ENCODE results near the gene ZNF485. TPM values are rescaled to one million over a fixed set of nuclear protein-coding genes. Genes with fewer than 3 reads are reported as not detected.

Gene ZNF485
- total RNA-seq, 1 experiment from 2014 or later = 7.3 TPM

DNA sequence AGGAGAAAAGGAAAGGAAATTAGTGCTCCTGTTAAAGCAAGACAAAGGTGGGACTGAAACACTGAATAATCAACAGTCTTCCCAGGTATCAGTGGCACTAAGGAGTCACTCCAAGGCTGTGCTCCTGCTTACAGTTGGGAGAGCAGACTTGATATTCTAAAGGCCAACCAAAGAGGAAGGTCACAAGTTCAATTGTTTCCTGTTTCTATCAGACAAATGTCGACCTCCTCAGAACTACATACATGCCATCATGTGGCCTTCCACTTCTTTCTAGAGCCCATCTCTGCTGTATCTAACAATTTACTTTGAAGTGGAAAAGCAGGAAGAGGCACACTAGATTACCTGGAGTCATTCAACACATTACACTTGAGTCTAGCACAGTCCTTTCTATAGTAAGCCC lies 35.3 kb upstream of the ZNF485 start:
- no peak for DNase-seq
- intact Hi-C loops (cut with micrococcal nuclease; ENCODE audit: unreplicated experiment) = no loop called here
- H3K9me3 Mint-ChIP-seq (ENCODE audit: unreplicated experiment) = peaks cover 19% of the 10 kb centered on the region
- H3K9me3 ChIP-seq = no peaks in the 10 kb centered on the region
- ChIA-PET CTCF (no interaction called here), POLR2A (no interaction called here)
- no peak overlapping the region for H3K4me3 ChIP-seq (ENCODE audit: low read depth, low read length)
- peaks cover 12% of the 10 kb centered on the region; the same call in 1 of the 2 replicates for H3K4me1 ChIP-seq
- H3K36me3 Mint-ChIP-seq (ENCODE audit: insufficient read depth, unreplicated experiment) = peaks cover 13% of the 10 kb centered on the region
- H3K27me3 ChIP-seq (replicated peaks; ENCODE audit: control insufficient read depth, insufficient read depth, low read length) = no peaks in the 10 kb centered on the region
- H3K4me1 Mint-ChIP-seq (ENCODE audit: low read depth, unreplicated experiment) = peaks cover 19% of the 10 kb centered on the region
- TF ChIP-seq, protein P1, sequence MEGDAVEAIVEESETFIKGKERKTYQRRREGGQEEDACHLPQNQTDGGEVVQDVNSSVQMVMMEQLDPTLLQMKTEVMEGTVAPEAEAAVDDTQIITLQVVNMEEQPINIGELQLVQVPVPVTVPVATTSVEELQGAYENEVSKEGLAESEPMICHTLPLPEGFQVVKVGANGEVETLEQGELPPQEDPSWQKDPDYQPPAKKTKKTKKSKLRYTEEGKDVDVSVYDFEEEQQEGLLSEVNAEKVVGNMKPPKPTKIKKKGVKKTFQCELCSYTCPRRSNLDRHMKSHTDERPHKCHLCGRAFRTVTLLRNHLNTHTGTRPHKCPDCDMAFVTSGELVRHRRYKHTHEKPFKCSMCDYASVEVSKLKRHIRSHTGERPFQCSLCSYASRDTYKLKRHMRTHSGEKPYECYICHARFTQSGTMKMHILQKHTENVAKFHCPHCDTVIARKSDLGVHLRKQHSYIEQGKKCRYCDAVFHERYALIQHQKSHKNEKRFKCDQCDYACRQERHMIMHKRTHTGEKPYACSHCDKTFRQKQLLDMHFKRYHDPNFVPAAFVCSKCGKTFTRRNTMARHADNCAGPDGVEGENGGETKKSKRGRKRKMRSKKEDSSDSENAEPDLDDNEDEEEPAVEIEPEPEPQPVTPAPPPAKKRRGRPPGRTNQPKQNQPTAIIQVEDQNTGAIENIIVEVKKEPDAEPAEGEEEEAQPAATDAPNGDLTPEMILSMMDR (IDR thresholded peaks at IDR 0.05; ENCODE audit: insufficient read depth in 1 of 2, low read depth in 1 of 2, low read length in 1 of 2, severe bottlenecking in 1 of 2, unreplicated experiment in 1 of 2) = no peak
- BruUV-seq (replicated peaks) = no TSS peak
- peaks cover 8% of the 10 kb centered on the region; the same call in 1 of the 2 replicates for H3K36me3 ChIP-seq (ENCODE audit: control insufficient read depth, insufficient read depth, low read length)
- H3K4me3 Mint-ChIP-seq (ENCODE audit: unreplicated experiment) = no peak overlapping the region
- no peak overlapping the region for H3K27ac Mint-ChIP-seq (ENCODE audit: unreplicated experiment)
- no peaks in the 10 kb centered on the region for H3K27me3 Mint-ChIP-seq (ENCODE audit: insufficient read depth, unreplicated experiment)

DNA sequence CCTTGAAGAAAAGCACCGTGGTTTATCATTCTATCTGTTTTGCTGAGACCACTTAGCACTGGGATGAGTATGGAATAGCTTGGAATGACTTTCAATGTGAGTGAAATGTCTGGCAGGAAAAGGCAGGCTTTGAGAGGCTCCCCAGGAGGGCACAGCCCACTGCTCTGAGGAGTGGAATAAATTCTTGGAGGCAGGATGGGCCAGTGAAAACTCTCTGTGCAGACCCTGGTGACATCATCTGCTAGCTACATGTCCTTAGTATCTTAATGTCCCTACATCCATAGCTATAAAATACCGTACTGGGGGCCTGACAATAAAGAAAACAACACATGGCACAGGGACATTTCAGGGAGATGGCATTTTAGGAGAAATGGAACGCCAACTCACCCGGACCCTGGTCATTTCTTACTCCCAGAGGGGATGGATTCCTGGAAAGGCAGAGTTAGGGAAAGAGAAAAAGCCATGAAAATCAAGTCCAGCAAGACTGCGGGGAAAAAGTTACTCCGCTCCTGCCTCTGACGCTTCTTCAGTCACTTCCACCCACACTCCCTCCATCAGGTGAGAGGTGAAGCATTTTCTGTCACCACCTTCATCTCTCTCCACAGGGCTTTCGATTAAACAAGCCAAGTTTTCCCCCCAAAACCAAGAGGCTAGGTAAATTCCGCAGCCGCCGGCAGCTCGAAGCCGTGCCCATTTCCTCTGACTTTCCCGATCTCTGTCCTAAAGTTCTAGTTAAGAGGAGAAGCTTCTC lies 32.8 kb upstream of the ZNF485 start:
- no peaks in the 10 kb centered on the region for H3K9me3 ChIP-seq
- peak in 1 of 2 experiments; percentile 19 for DNase-seq
- ChIA-PET POLR2A (interaction anchor here (0.5 to 0.9 kb wide), 4 partner anchors 13 to 193 kb away, joined by 3 to 4 read pairs (median 3); partner anchors contain the start of gene ZNF485), CTCF (interaction anchor here (0.6 to 1.2 kb wide), 2 partner anchors 13 to 33 kb away, joined by 3 to 4 read pairs; partner anchors contain the start of gene ZNF485)
- peak overlapping the region; percentile 85 for H3K4me3 ChIP-seq (ENCODE audit: low read depth, low read length)
- peaks cover 12% of the 10 kb centered on the region; the same call in 1 of the 2 replicates for H3K4me1 ChIP-seq
- TF ChIP-seq, protein P1 (IDR thresholded peaks at IDR 0.05; ENCODE audit: insufficient read depth in 1 of 2, low read depth in 1 of 2, low read length in 1 of 2, severe bottlenecking in 1 of 2, unreplicated experiment in 1 of 2) = no peak
- H3K27me3 Mint-ChIP-seq (ENCODE audit: insufficient read depth, unreplicated experiment) = no peaks in the 10 kb centered on the region
- H3K27ac Mint-ChIP-seq (ENCODE audit: unreplicated experiment) = peak overlapping the region; percentile 79
- peaks cover 38% of the 10 kb centered on the region for H3K9me3 Mint-ChIP-seq (ENCODE audit: unreplicated experiment)
- H3K4me1 Mint-ChIP-seq (ENCODE audit: low read depth, unreplicated experiment) = peaks cover 21% of the 10 kb centered on the region
- H3K36me3 Mint-ChIP-seq (ENCODE audit: insufficient read depth, unreplicated experiment) = peaks cover 13% of the 10 kb centered on the region
- H3K27me3 ChIP-seq (replicated peaks; ENCODE audit: control insufficient read depth, insufficient read depth, low read length) = no peaks in the 10 kb centered on the region
- BruUV-seq (replicated peaks) = TSS peak; percentile 39
- H3K36me3 ChIP-seq (ENCODE audit: control insufficient read depth, insufficient read depth, low read length) = 0 out of 2 replicates have a peak, but pooled peaks cover 5% of the 10 kb centered on the region
- intact Hi-C loops (cut with micrococcal nuclease; ENCODE audit: unreplicated experiment) = no loop called here
- H3K4me3 Mint-ChIP-seq (ENCODE audit: unreplicated experiment) = peak overlapping the region; percentile 90

DNA sequence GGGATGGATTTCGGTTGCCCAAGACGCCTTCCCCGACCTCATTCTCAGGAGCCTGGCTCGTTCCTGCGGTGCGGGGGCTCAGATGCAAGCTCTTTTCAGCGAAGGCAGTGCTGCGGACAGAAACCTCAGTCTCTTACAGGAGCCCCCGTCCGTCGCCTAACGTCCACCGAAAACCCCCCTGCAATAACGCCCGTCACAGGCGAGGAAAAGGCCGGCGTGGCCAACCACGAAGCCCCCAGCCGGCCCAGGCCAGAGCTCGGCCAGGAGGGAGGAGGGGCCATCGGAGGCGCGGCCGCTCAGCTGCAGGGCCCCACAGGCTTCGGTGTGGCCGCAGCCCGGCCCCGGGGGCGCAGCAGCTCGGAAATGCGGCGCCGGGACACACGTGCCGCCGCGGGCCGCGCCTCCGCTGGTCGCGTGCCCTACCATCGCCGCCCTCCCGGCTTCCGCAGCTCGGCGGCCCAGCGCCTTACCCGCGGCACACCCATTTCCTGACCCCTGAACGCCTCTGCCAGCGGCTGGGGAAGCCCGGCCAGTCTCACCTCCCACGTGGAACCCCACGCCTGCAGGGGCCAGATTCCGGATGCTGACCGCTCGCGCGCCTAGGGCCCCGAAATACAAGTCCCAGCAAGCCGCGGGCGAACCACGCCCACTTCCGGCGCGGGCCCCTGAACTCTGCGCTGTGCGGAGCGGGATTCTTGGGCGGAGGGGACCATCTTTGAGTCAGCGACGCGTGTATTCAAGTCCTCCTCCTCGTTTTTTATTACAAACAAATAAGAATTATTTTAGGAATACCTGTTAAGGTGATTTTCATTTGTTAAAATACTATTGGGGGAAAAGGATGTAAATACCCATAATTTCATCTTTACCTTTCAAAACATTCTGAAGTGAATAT lies 32.0 kb upstream of the ZNF485 start, which contains the start of gene ZNF239:
ZNF239 (minus strand) TSS at position 616 of the 892 bp plus-strand sequence. CDS start 16,537 bp downstream, outside the sequence.
- H3K27me3 Mint-ChIP-seq (ENCODE audit: insufficient read depth, unreplicated experiment) = no peaks in the 10 kb centered on the region
- H3K4me1 Mint-ChIP-seq (ENCODE audit: low read depth, unreplicated experiment) = peaks cover 21% of the 10 kb centered on the region
- 0 out of 2 replicates have a peak, but pooled peaks cover 3% of the 10 kb centered on the region for H3K36me3 ChIP-seq (ENCODE audit: control insufficient read depth, insufficient read depth, low read length)
- TF ChIP-seq, protein P1 (IDR thresholded peaks at IDR 0.05; ENCODE audit: insufficient read depth in 1 of 2, low read depth in 1 of 2, low read length in 1 of 2, severe bottlenecking in 1 of 2, unreplicated experiment in 1 of 2) = no peak
- intact Hi-C loops (cut with micrococcal nuclease; ENCODE audit: unreplicated experiment) = loop anchor here (1.0 kb wide), 2 partner anchors 32 to 74 kb away; partner anchors contain the start of genes ZNF32 and ZNF485
- no peaks in the 10 kb centered on the region for H3K27me3 ChIP-seq (replicated peaks; ENCODE audit: control insufficient read depth, insufficient read depth, low read length)
- H3K4me3 Mint-ChIP-seq (ENCODE audit: unreplicated experiment) = peak within 1 kb of the TSS; percentile 90
- ChIA-PET CTCF (interaction anchor here (0.6 to 1.2 kb wide), 2 partner anchors 12 to 32 kb away, joined by 3 to 4 read pairs; partner anchors contain the start of gene ZNF485), POLR2A (interaction anchor here (0.5 to 0.9 kb wide), 4 partner anchors 12 to 194 kb away, joined by 3 to 4 read pairs (median 3); partner anchors contain the start of gene ZNF485)
- H3K9me3 ChIP-seq = no peaks in the 10 kb centered on the region
- peaks cover 43% of the 10 kb centered on the region for H3K9me3 Mint-ChIP-seq (ENCODE audit: unreplicated experiment)
- TSS peak; percentile 85 for BruUV-seq (replicated peaks)
- H3K4me3 ChIP-seq (ENCODE audit: low read depth, low read length) = peak within 1 kb of the TSS; percentile 85
- H3K27ac Mint-ChIP-seq (ENCODE audit: unreplicated experiment) = peak within 1 kb of the TSS; percentile 79
- peaks cover 13% of the 10 kb centered on the region for H3K36me3 Mint-ChIP-seq (ENCODE audit: insufficient read depth, unreplicated experiment)
- peaks cover 12% of the 10 kb centered on the region; the same call in 1 of the 2 replicates for H3K4me1 ChIP-seq
- peak; percentile 95 for DNase-seq
